Endothelial cell of umbilical vein (primary cell): ENCODE data around the gene UPP2. TPM values are rescaled to one million over a fixed set of nuclear protein-coding genes. Genes with fewer than 3 reads are reported as not detected.

ENCODE experiments used
- BruUV-seq: library from RNA; stranded (reverse); fragments of 400-500 nt; replicated peaks from 2 replicates; lab custom pipeline; 2021; lab: Mats Ljungman, UMichigan
- CTCF ChIA-PET: fragments of 300-600, 350-600 bp; sonication (Branson Sonifier 250); formaldehyde crosslinking; loops from one replicate; lab custom pipeline; 2021; ENCODE audit warnings: antibody characterized with exemption, inconsistent platforms; lab: Charles Lee
- POLR2A ChIA-PET: fragments of 300-600, 350-600 bp; sonication (Branson Sonifier 250); formaldehyde crosslinking; loops from one replicate; lab custom pipeline; 2021; ENCODE audit warnings: antibody characterized with exemption, inconsistent platforms; lab: Charles Lee
- DNase-seq: peaks from one replicate; pipeline ENCODE4 v3.0.0-alpha.2; 2011; ENCODE audit warnings: low read depth, low spot score
- FAIRE-seq: peaks from 2 replicates; lab custom pipeline; 2011; peaks lifted over from hg19 to GRCh38; lab: Jason Lieb, UNC
- H2AFZ ChIP-seq: 2 replicates; pipeline ENCODE4 v1.6.0; 2012; ENCODE audit warnings: low read depth, low read length, control low read depth, inconsistent platforms
- H3K27ac ChIP-seq: 2 replicates; pipeline ENCODE4 v1.5.1; 2011; ENCODE audit warnings: low read depth, mild to moderate bottlenecking, control low read depth, low read length, moderate library complexity; ENCODE audit not compliant: insufficient read depth
- H3K27me3 ChIP-seq, 2 experiments: 2 replicates each; pipeline versions ENCODE4 v1.6.0 to v1.6.1; 2011; ENCODE audit warnings: low read length in 2 of 2, mixed read lengths in 1 of 2; ENCODE audit not compliant: control insufficient read depth in 2 of 2, insufficient read depth in 2 of 2
- H3K36me3 ChIP-seq, 2 experiments: 2 replicates in 1 of 2; 3 replicates in 1 of 2; pipeline ENCODE4 v1.5.1; 2011; ENCODE audit warnings: low read length in 2 of 2, mild to moderate bottlenecking in 1 of 2, moderate library complexity in 1 of 2; ENCODE audit not compliant: control insufficient read depth in 2 of 2, insufficient read depth in 2 of 2; ENCODE audit errors: extremely low read depth in 1 of 2
- H3K4me1 ChIP-seq: 3 replicates; pipeline ENCODE4 v1.5.1; 2011; ENCODE audit warnings: mild to moderate bottlenecking, low read length; ENCODE audit not compliant: control insufficient read depth, insufficient read depth; ENCODE audit errors: extremely low read depth
- H3K4me2 ChIP-seq: 2 replicates; pipeline ENCODE4 v1.6.1; 2011; ENCODE audit warnings: low read length, control low read depth, mixed read lengths; ENCODE audit not compliant: insufficient read depth
- H3K4me3 ChIP-seq, 3 experiments: fragments of 200-600 bp in 1 of 3; sonication (generic), shearing (Covaris generic) in 1 of 3; replicated peaks in 1 of 3; 2 replicates each; pipeline ENCODE4 v1.5.1; 2011 to 2016; ENCODE audit warnings: control low read depth in 3 of 3, low read length in 3 of 3, mild to moderate bottlenecking in 2 of 3, inconsistent platforms in 1 of 3, low read depth in 1 of 3, moderate library complexity in 1 of 3; ENCODE audit not compliant: insufficient read depth in 1 of 3
- H3K79me2 ChIP-seq: 2 replicates; pipeline ENCODE4 v1.6.0; 2012; ENCODE audit warnings: low read length, inconsistent platforms; ENCODE audit not compliant: control insufficient read depth, insufficient read depth
- H3K9ac ChIP-seq: replicated peaks from 2 replicates; pipeline ENCODE3; 2011; ENCODE audit warnings: low read length, control low read depth; ENCODE audit not compliant: insufficient read depth; ENCODE audit errors: extremely low read depth
- H3K9me1 ChIP-seq: replicated peaks from 3 replicates; pipeline ENCODE4 v1.6.0; 2011; ENCODE audit warnings: mild to moderate bottlenecking, low read length; ENCODE audit not compliant: control insufficient read depth, insufficient read depth; ENCODE audit errors: extremely low read depth
- H3K9me3 ChIP-seq: replicated peaks from 2 replicates; pipeline ENCODE4 v1.5.1; 2012; ENCODE audit warnings: low read length, inconsistent platforms; ENCODE audit not compliant: control insufficient read depth, insufficient read depth
- H4K20me1 ChIP-seq: replicated peaks from 2 replicates; pipeline ENCODE3; 2011; ENCODE audit warnings: mild to moderate bottlenecking, low read length; ENCODE audit not compliant: control insufficient read depth, insufficient read depth; ENCODE audit errors: extremely low read depth
- EZH2 ChIP-seq: IDR thresholded peaks from 2 replicates; pipeline ENCODE4 v1.6.1; 2012; ENCODE audit warnings: borderline replicate concordance, low read depth, mild to moderate bottlenecking, moderate library complexity, low read length, inconsistent platforms; ENCODE audit not compliant: severe bottlenecking
- FOS ChIP-seq: IDR thresholded peaks from 2 replicates; pipeline ENCODE4 v1.6.1; 2011; ENCODE audit warnings: mild to moderate bottlenecking, low read length, moderate library complexity, borderline replicate concordance; ENCODE audit not compliant: insufficient read depth
- GATA2 ChIP-seq: IDR thresholded peaks from 2 replicates; pipeline ENCODE4 v1.7.0; 2011; ENCODE audit warnings: low read depth, mild to moderate bottlenecking, moderate library complexity, mixed read lengths, low read length; ENCODE audit not compliant: insufficient read length, insufficient read depth
- JUN ChIP-seq: IDR thresholded peaks from 2 replicates; pipeline ENCODE4 v1.6.1; 2011; ENCODE audit warnings: borderline replicate concordance, low read depth; ENCODE audit not compliant: insufficient read length, insufficient read depth
- MAX ChIP-seq: IDR thresholded peaks from 2 replicates; pipeline ENCODE4 v1.6.1; 2011; ENCODE audit not compliant: insufficient read depth, insufficient read length
- MYC ChIP-seq: IDR thresholded peaks from one replicate; pipeline ENCODE4 v1.6.1; 2011; ENCODE audit warnings: mild to moderate bottlenecking, low read depth, low read length
- POLR2A ChIP-seq: IDR thresholded peaks from 2 replicates; pipeline ENCODE4 v1.6.1; 2012; ENCODE audit warnings: low read depth, mild to moderate bottlenecking, control low read depth, low read length
- POLR2AphosphoS5 ChIP-seq: IDR thresholded peaks from 2 replicates; pipeline ENCODE4 v1.6.1; 2012; ENCODE audit warnings: low read depth, mild to moderate bottlenecking, control low read depth, low read length, moderate library complexity; ENCODE audit not compliant: insufficient read depth
- dilution Hi-C: fragments of 300-500 bp; cut with MboI; formaldehyde crosslinking; loops from one replicate; pipeline ENCODE4 v1.15.0; 2019; ENCODE audit warnings: low sequenced_read_pairs; ENCODE audit not compliant: extremely low pct_ligation_motif_present
- intact Hi-C: fragments of 100-400 bp; cut with micrococcal nuclease; formaldehyde crosslinking; loops from one replicate; pipeline ENCODE4 v1.10.0; 2022
- polyA plus RNA-seq, 4 experiments: library from polyadenylated mRNA; depleted of rRNA in 3 of 4; stranded (reverse) in 3 of 4; unstranded in 1 of 4; fragments of >200 nt; gene quantifications; 2 replicates each; pipeline versions ENCODE4 v1.2.1 to v1.2.3, GENCODE V29; 2011 to 2012; ENCODE audit warnings: missing spikeins in 1 of 4
- total RNA-seq: library from RNA; stranded (reverse); gene quantifications from 2 replicates; pipeline ENCODE4 v1.2.3, GENCODE V29; 2021
- TF ChIP-seq, protein P1 (sequence below), 2 donors: IDR thresholded peaks; 1 replicate in 1 of 2; 2 replicates in 1 of 2; pipeline ENCODE4 v1.5.1; 2011; ENCODE audit warnings: low read length in 2 of 2, mild to moderate bottlenecking in 2 of 2, moderate library complexity in 2 of 2, control low read depth in 1 of 2, inconsistent platforms in 1 of 2, low read depth in 1 of 2; ENCODE audit not compliant: insufficient read depth in 1 of 2; ENCODE audit errors: extremely low read depth in 1 of 2

The UPP2 gene
- total and polyA plus RNA-seq, 2 donors (not counting 3 experiments of a cell fraction or from before 2014, with no cell fraction given): not detected

DNA sequence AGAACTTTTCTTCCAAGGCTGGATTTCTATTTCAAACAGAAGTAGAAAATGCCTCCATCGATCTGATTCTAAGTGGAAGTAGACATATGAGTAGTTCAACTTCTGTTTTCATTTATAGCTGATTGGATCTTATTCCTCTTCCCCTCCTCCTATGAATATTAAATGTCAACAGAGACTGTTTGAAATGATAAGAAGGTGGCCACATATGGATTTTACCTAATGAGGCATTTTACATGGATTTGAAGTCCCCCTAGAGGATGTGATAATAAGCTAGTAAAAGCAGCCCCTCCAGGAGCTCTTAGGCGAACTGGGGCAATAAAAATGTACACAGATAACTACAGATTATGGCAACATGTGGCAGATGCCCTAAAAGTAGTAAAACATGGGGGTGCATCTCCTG, 71.0 kb downstream of the UPP2 start:
- Histone ChIP-seq H3K27me3 (peaks cover 2 to 6% of the 10 kb centered on the region in 2 experiments), H4K20me1 (no peaks in the 10 kb centered on the region), H3K9ac (no peak overlapping the region), H3K4me2 (no peak overlapping the region), H3K9me3 (no peaks in the 10 kb centered on the region), H2AFZ (no peak overlapping the region), H3K79me2 (no peaks in the 10 kb centered on the region), H3K36me3 (no peaks in the 10 kb centered on the region), H3K27ac (no peak overlapping the region), H3K4me3 (no peak overlapping the region), H3K4me1 (no peaks in the 10 kb centered on the region), H3K9me1 (no peaks in the 10 kb centered on the region)
- CTCF ChIA-PET: interaction anchor here (2.3 kb wide), 1 partner anchor 14 kb away, joined by 5 read pairs; no protein-coding TSS in a partner anchor
- dilution Hi-C loops: no loop called here
- BruUV-seq: no TSS peak
- TF ChIP-seq MYC: no peak
- TF ChIP-seq EZH2: no peak
- no peak for TF ChIP-seq POLR2A
- no peak for TF ChIP-seq JUN
- TF ChIP-seq, protein P1, sequence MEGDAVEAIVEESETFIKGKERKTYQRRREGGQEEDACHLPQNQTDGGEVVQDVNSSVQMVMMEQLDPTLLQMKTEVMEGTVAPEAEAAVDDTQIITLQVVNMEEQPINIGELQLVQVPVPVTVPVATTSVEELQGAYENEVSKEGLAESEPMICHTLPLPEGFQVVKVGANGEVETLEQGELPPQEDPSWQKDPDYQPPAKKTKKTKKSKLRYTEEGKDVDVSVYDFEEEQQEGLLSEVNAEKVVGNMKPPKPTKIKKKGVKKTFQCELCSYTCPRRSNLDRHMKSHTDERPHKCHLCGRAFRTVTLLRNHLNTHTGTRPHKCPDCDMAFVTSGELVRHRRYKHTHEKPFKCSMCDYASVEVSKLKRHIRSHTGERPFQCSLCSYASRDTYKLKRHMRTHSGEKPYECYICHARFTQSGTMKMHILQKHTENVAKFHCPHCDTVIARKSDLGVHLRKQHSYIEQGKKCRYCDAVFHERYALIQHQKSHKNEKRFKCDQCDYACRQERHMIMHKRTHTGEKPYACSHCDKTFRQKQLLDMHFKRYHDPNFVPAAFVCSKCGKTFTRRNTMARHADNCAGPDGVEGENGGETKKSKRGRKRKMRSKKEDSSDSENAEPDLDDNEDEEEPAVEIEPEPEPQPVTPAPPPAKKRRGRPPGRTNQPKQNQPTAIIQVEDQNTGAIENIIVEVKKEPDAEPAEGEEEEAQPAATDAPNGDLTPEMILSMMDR (IDR thresholded peaks at IDR 0.05; ENCODE audit: extremely low read depth in 1 of 2, insufficient read depth in 1 of 2, low read depth in 1 of 2, low read length in 2 of 2): no peak
- DNase-seq (no peak), FAIRE-seq (no peak)
- intact Hi-C loops: loop anchor here (10.0 kb wide), 1 partner anchor 172 kb away; no protein-coding TSS in a partner anchor
- POLR2A ChIA-PET: no interaction called here

GRCh38 chr2:158174495-158174894, 72.8 kb downstream of the UPP2 start:
- no peaks in the 10 kb centered on the region for H3K9me3 ChIP-seq
- POLR2A ChIA-PET: no interaction called here
- CTCF ChIA-PET: interaction anchor here (0.6 kb wide), 1 partner anchor 508 kb away, joined by 4 read pairs; no protein-coding TSS in a partner anchor
- no peaks in the 10 kb centered on the region for H3K36me3 ChIP-seq
- intact Hi-C loops: loop anchor here (10.0 kb wide), 1 partner anchor 170 kb away; no protein-coding TSS in a partner anchor
- no TSS peak for BruUV-seq
- H3K27me3 ChIP-seq: peaks cover 0 to 6% of the 10 kb centered on the region in 2 experiments
- no peak overlapping the region for H3K9ac ChIP-seq
- no peaks in the 10 kb centered on the region for H3K79me2 ChIP-seq
- no peaks in the 10 kb centered on the region for H3K9me1 ChIP-seq
- no peak for DNase-seq
- no peaks in the 10 kb centered on the region for H3K4me1 ChIP-seq
- dilution Hi-C loops: no loop called here
- H3K4me2 ChIP-seq: no peak overlapping the region
- no peak overlapping the region for H3K27ac ChIP-seq
- H2AFZ ChIP-seq: no peak overlapping the region
- TF ChIP-seq MAX: no peak
- TF ChIP-seq POLR2A: no peak
- TF ChIP-seq GATA2: no peak
- TF ChIP-seq EZH2: no peak
- TF ChIP-seq, protein P1 (IDR thresholded peaks at IDR 0.05; ENCODE audit: extremely low read depth in 1 of 2, insufficient read depth in 1 of 2, low read depth in 1 of 2, low read length in 2 of 2): no peak
- TF ChIP-seq MYC: no peak
- no peak for TF ChIP-seq JUN
- TF ChIP-seq POLR2AphosphoS5: no peak
- no peak for TF ChIP-seq FOS
- no peaks in the 10 kb centered on the region for H4K20me1 ChIP-seq
- H3K4me3 ChIP-seq: no peak overlapping the region
- no peak for FAIRE-seq
